Neural progenitor cell (in vitro differentiated cells): ENCODE measurements around the gene DHRS7. TPM values are rescaled to one million over a fixed set of nuclear protein-coding genes. Genes with fewer than 3 reads are reported as not detected.

Source experiments
- DNase-seq: peaks from one replicate; pipeline ENCODE4 v3.0.0-alpha.2; 2016; ENCODE audit warnings: low spot score
- H2AFZ ChIP-seq: fragments of 200-600 bp; sonication (generic); replicated peaks from 2 replicates; pipeline ENCODE4 v1.6.1; 2016; ENCODE audit warnings: antibody characterized with exemption
- H3F3A ChIP-seq: fragments of 200-600 bp; sonication (generic); 2 replicates; pipeline ENCODE4 v1.6.1; 2016; ENCODE audit warnings: antibody characterized with exemption, low read depth
- H3K27ac ChIP-seq: fragments of 200-600 bp; sonication (generic); 2 replicates; pipeline ENCODE4 v1.5.1; 2016; ENCODE audit warnings: mild to moderate bottlenecking
- H3K27me3 ChIP-seq: fragments of 200-600 bp; sonication (generic); 2 replicates; pipeline ENCODE4 v1.6.1; 2016; ENCODE audit warnings: mild to moderate bottlenecking, moderate library complexity
- H3K36me3 ChIP-seq: fragments of 200-600 bp; sonication (generic); 2 replicates; pipeline ENCODE4 v1.5.1; 2016
- H3K4me1 ChIP-seq: fragments of 200-600 bp; sonication (generic); 2 replicates; pipeline ENCODE4 v1.6.1; 2016; ENCODE audit warnings: mixed run types
- H3K4me2 ChIP-seq: fragments of 200-600 bp; sonication (generic); 2 replicates; pipeline ENCODE4 v1.6.1; 2016
- H3K4me3 ChIP-seq: fragments of 200-600 bp; sonication (generic); 2 replicates; pipeline ENCODE4 v1.5.1; 2016
- H3K79me2 ChIP-seq: fragments of 200-600 bp; sonication (generic); 2 replicates; pipeline ENCODE4 v1.6.1; 2016; ENCODE audit warnings: low read depth
- H3K9ac ChIP-seq: fragments of 200-600 bp; sonication (generic); 2 replicates; pipeline ENCODE4 v1.6.1; 2016
- H3K9me3 ChIP-seq: fragments of 200-600 bp; sonication (generic); 2 replicates; pipeline ENCODE4 v1.5.1; 2016; ENCODE audit warnings: low read depth
- H4K20me1 ChIP-seq: fragments of 200-600 bp; sonication (generic); 2 replicates; pipeline ENCODE4 v1.6.1; 2016; ENCODE audit warnings: low read depth
- H3K27ac Mint-ChIP-seq: 3 replicates; pipeline ENCODE4 v1.8.0; 2021; ENCODE audit warnings: mixed read lengths
- H3K27me3 Mint-ChIP-seq: 2 replicates; pipeline ENCODE4 v1.8.0; 2022; ENCODE audit warnings: low read depth, mild to moderate bottlenecking, inconsistent platforms, moderate library complexity, mixed read lengths; ENCODE audit not compliant: insufficient read depth
- H3K36me3 Mint-ChIP-seq: 3 replicates; pipeline ENCODE4 v1.8.0; 2021; ENCODE audit warnings: mixed read lengths
- H3K4me1 Mint-ChIP-seq: 3 replicates; pipeline ENCODE4 v1.8.0; 2021; ENCODE audit warnings: mixed read lengths
- H3K4me3 Mint-ChIP-seq: 3 replicates; pipeline ENCODE4 v1.8.0; 2021; ENCODE audit warnings: mild to moderate bottlenecking, moderate library complexity, mixed read lengths
- H3K9me3 Mint-ChIP-seq: 3 replicates; pipeline ENCODE4 v1.8.0; 2020; ENCODE audit warnings: mixed read lengths
- CTCF ChIP-seq: fragments of 200-600 bp; sonication (generic); IDR thresholded peaks from 2 replicates; pipeline ENCODE4 v1.5.1; 2017; ENCODE audit warnings: antibody characterized with exemption, mild to moderate bottlenecking
- EZH2 ChIP-seq: fragments of 200-600 bp; sonication (generic); IDR thresholded peaks from 2 replicates; pipeline ENCODE4 v1.6.1; 2017; ENCODE audit warnings: antibody characterized with exemption, mild to moderate bottlenecking, moderate library complexity
- EZH2phosphoT487 ChIP-seq: fragments of 200-600 bp; sonication (generic); IDR thresholded peaks from 2 replicates; pipeline ENCODE4 v1.6.1; 2017; ENCODE audit warnings: antibody characterized with exemption
- total RNA-seq: library from RNA; depleted of rRNA; stranded (reverse); fragments of >200 nt; gene quantifications from 2 replicates; pipeline ENCODE4 v1.2.3, GENCODE V29; 2015; ENCODE audit warnings: low replicate concordance

Gene DHRS7
- total RNA-seq, 1 donor from 2014 or later, result 47.8 TPM

GRCh38 chr14:60188696-60189095 is 23.5 kb upstream of the DHRS7 start:
- H3K9me3 Mint-ChIP-seq, result no peaks in the 10 kb centered on the region
- peaks cover 2% of the 10 kb centered on the region for H3K27me3 Mint-ChIP-seq
- Histone ChIP-seq H3K9me3 (no peaks in the 10 kb centered on the region), H4K20me1 (no peaks in the 10 kb centered on the region), H3K27ac (no peak overlapping the region), H3K4me2 (no peak overlapping the region), H2AFZ (no peak overlapping the region), H3K9ac (no peak overlapping the region), H3K4me3 (no peak overlapping the region), H3K4me1 (no peaks in the 10 kb centered on the region), H3K36me3 (no peaks in the 10 kb centered on the region), H3K27me3 (no peaks in the 10 kb centered on the region), H3F3A (no peaks in the 10 kb centered on the region), H3K79me2 (no peaks in the 10 kb centered on the region)
- H3K36me3 Mint-ChIP-seq, result no peaks in the 10 kb centered on the region
- DNase-seq, result no peak
- TF ChIP-seq EZH2, result no peak
- TF ChIP-seq EZH2phosphoT487, result no peak
- TF ChIP-seq CTCF, result no peak
- no peak overlapping the region for H3K4me3 Mint-ChIP-seq
- no peak overlapping the region for H3K27ac Mint-ChIP-seq
- H3K4me1 Mint-ChIP-seq, result peaks cover 3% of the 10 kb centered on the region

DNA sequence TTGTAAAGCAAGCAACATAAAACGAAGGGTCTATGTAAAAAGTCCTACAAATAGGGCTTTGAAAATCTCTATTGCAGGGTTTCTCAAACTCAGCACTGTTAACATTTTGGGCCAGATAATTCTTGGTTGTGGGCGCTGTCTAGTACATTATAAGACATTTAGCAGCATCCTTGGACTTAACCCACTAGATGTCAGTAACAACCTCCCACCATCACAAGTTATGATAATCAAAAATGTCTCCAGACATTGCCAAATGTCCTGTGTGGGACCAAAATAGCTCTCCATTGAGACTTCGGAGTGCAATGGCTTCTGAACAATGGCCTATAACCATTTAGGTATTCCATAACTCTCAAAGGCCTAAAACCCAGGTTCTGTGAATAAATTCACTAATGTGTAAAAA is 22.9 kb upstream of the DHRS7 start:
- Histone ChIP-seq H3K27me3 (no peaks in the 10 kb centered on the region), H3K79me2 (no peaks in the 10 kb centered on the region), H3K4me3 (no peak overlapping the region), H3K9ac (no peak overlapping the region), H2AFZ (no peak overlapping the region), H3F3A (no peaks in the 10 kb centered on the region), H3K4me2 (no peak overlapping the region), H4K20me1 (no peaks in the 10 kb centered on the region), H3K27ac (no peak overlapping the region), H3K9me3 (no peaks in the 10 kb centered on the region), H3K36me3 (no peaks in the 10 kb centered on the region), H3K4me1 (no peaks in the 10 kb centered on the region)
- TF ChIP-seq EZH2, result no peak
- TF ChIP-seq EZH2phosphoT487, result no peak
- no peak for TF ChIP-seq CTCF
- Mint-ChIP-seq H3K4me3 (no peak overlapping the region), H3K27ac (no peak overlapping the region), H3K36me3 (no peaks in the 10 kb centered on the region), H3K9me3 (no peaks in the 10 kb centered on the region), H3K4me1 (peaks cover 4% of the 10 kb centered on the region), H3K27me3 (peaks cover 2% of the 10 kb centered on the region)
- DNase-seq, result no peak

DNA sequence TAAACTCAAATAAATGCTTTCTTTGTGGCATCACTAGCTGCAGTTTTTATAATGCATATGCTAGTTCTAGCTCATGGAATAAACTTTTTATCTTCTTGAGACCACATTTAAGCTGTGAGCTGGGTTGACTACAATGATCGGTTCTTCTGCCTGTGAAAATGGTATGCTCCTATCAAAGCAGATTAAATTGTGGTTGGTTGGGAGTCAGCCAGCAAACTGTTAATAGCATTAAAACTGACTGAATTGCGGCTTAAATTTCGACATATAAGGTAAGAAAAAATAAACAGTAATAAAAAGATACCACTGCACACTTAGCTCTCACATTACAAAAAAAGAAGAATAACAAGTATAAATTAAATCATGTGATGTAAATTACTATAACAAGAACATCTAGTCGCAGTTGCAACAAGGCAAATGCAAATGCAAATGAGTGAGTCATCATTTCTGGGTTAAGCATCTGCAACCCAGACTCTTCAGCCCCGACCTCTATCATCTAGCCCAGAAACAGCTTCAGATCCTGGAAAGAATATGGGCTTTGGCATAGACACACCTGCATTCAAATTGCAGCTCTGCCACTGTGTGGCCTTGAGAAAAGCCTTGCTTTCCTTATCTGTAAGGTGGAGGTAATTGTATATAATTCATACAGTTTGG is 19.8 kb upstream of the DHRS7 start:
- no peak overlapping the region for H3K27ac Mint-ChIP-seq
- no peak overlapping the region for H3K4me3 ChIP-seq

More for the DNA sequence above, 19.8 kb upstream of the DHRS7 start:
- no peaks in the 10 kb centered on the region for H3K79me2 ChIP-seq
- H3F3A ChIP-seq, result no peaks in the 10 kb centered on the region
- no peak for DNase-seq
- peak overlapping the region; percentile 74 for H2AFZ ChIP-seq
- no peaks in the 10 kb centered on the region for H4K20me1 ChIP-seq
- no peaks in the 10 kb centered on the region for H3K27me3 Mint-ChIP-seq
- H3K4me1 ChIP-seq, result no peaks in the 10 kb centered on the region
- H3K4me3 Mint-ChIP-seq, result no peak overlapping the region
- no peak for TF ChIP-seq CTCF
- no peaks in the 10 kb centered on the region for H3K36me3 Mint-ChIP-seq
- H3K4me2 ChIP-seq, result no peak overlapping the region
- peaks cover 2% of the 10 kb centered on the region for H3K9me3 Mint-ChIP-seq
- no peaks in the 10 kb centered on the region for H3K36me3 ChIP-seq
- no peak overlapping the region for H3K27ac ChIP-seq
- no peaks in the 10 kb centered on the region for H3K27me3 ChIP-seq
- peaks cover 4% of the 10 kb centered on the region for H3K4me1 Mint-ChIP-seq
- no peaks in the 10 kb centered on the region for H3K9me3 ChIP-seq
- no peak overlapping the region for H3K9ac ChIP-seq
